K562 (cell line): ENCODE data around the gene SYCN. TPM values are rescaled to one million over a fixed set of nuclear protein-coding genes. Genes with fewer than 3 reads are reported as not detected.

Experiments used
- ATAC-seq: fragments of 200-7000 bp; cut with Tn5 transposase; 3 replicates; pipeline ENCODE4 v1.9.1; 2020; ENCODE audit warnings: moderate library complexity
- BruUV-seq: library from RNA; stranded (reverse); fragments of 400-500 nt; replicated peaks from 2 replicates; lab custom pipeline; 2021; lab: Mats Ljungman, UMichigan
- CTCF ChIA-PET: fragments of 300-600 bp; formaldehyde crosslinking; extraction: SDS; loops from one replicate; lab custom pipeline; 2021; ENCODE audit warnings: low intra/inter-chr PET ratio; lab: Yijun Ruan, JAX
- POLR2A ChIA-PET: fragments of 300-600, 350-650 bp; sonication (Branson Sonifier 250); formaldehyde crosslinking; extraction: SDS; loops from one replicate; lab custom pipeline; 2021; ENCODE audit warnings: antibody characterized with exemption, inconsistent platforms; lab: Yijun Ruan, JAX
- DNase-seq, 4 experiments: peaks; one replicate each; pipeline versions ENCODE4 v3.0.0 to v3.0.0-alpha.2; 2011 to 2018; ENCODE audit warnings: low spot score in 3 of 4, mixed read lengths in 3 of 4; ENCODE audit errors: extremely low read depth in 1 of 4
- FAIRE-seq: peaks from 2 replicates; lab custom pipeline; 2011; peaks lifted over from hg19 to GRCh38; lab: Jason Lieb, UNC
- H2AFZ ChIP-seq: 2 replicates; pipeline ENCODE4 v1.6.0; 2011; ENCODE audit warnings: low read depth, low read length, control low read depth, inconsistent platforms
- H3K27ac ChIP-seq: fragments of 200-600 bp; 3 replicates; pipeline ENCODE4 v1.8.0; 2011; ENCODE audit warnings: low read depth, mild to moderate bottlenecking, control low read depth, inconsistent platforms, low read length, moderate library complexity, mixed read lengths; ENCODE audit errors: extremely low read depth
- H3K27me3 ChIP-seq, 2 experiments: fragments of 300-600 bp in 1 of 2; 2 replicates in 1 of 2; 3 replicates in 1 of 2; pipeline versions ENCODE4 v1.6.0 to v1.8.0; 2011; ENCODE audit warnings: inconsistent platforms in 2 of 2, low read length in 2 of 2, mild to moderate bottlenecking in 1 of 2, mixed read lengths in 1 of 2, moderate library complexity in 1 of 2; ENCODE audit not compliant: control insufficient read depth in 2 of 2, insufficient read depth in 2 of 2
- H3K36me3 ChIP-seq: fragments of 300-600 bp; 3 replicates; pipeline ENCODE4 v1.8.0; 2011; ENCODE audit warnings: mild to moderate bottlenecking, low read length, inconsistent platforms; ENCODE audit not compliant: control insufficient read depth, insufficient read depth
- H3K4me1 ChIP-seq, 2 experiments: fragments of 200-600 bp in 1 of 2; replicated peaks in 1 of 2; 2 replicates in 1 of 2; 3 replicates in 1 of 2; pipeline versions ENCODE4 v1.5.1 to v1.8.0; 2011; ENCODE audit warnings: inconsistent platforms in 2 of 2, low read length in 2 of 2, mild to moderate bottlenecking in 1 of 2, mixed read lengths in 1 of 2, moderate library complexity in 1 of 2; ENCODE audit not compliant: control insufficient read depth in 2 of 2, insufficient read depth in 2 of 2
- H3K4me2 ChIP-seq: 2 replicates; pipeline ENCODE4 v1.6.1; 2011; ENCODE audit warnings: low read length, control low read depth, inconsistent platforms, mixed read lengths; ENCODE audit not compliant: insufficient read depth
- H3K4me3 ChIP-seq: fragments of 200-600 bp; sonication (generic), shearing (Covaris generic); 2 replicates; pipeline ENCODE4 v1.5.1; 2016; ENCODE audit warnings: control low read depth, inconsistent platforms
- H3K79me2 ChIP-seq: fragments of 200-600 bp; 3 replicates; pipeline ENCODE4 v1.8.0; 2011; ENCODE audit warnings: low read length, inconsistent platforms; ENCODE audit not compliant: control insufficient read depth, insufficient read depth
- H3K9ac ChIP-seq, 2 experiments: 2 replicates each; pipeline versions ENCODE4 v1.6.0 to v1.6.1; 2011; ENCODE audit warnings: low read depth in 2 of 2, low read length in 2 of 2, control low read depth in 1 of 2, inconsistent platforms in 1 of 2, mild to moderate bottlenecking in 1 of 2, mixed read lengths in 1 of 2; ENCODE audit not compliant: insufficient read depth in 1 of 2
- H3K9me1 ChIP-seq: one replicate; pipeline ENCODE4 v1.6.0; 2011; ENCODE audit warnings: inconsistent platforms, mild to moderate bottlenecking, low read length, moderate library complexity; ENCODE audit not compliant: control insufficient read depth, insufficient read depth
- H3K9me3 ChIP-seq: replicated peaks from 2 replicates; pipeline ENCODE4 v1.5.1; 2011; ENCODE audit warnings: low read depth, low read length, inconsistent platforms; ENCODE audit not compliant: control insufficient read depth, insufficient read depth
- H4K20me1 ChIP-seq: replicated peaks from 2 replicates; pipeline ENCODE4 v1.6.1; 2011; ENCODE audit warnings: low read length, inconsistent platforms, mixed read lengths; ENCODE audit not compliant: control insufficient read depth, insufficient read depth
- ATF7 ChIP-seq: fragments of 450-650 bp; IDR thresholded peaks from 2 replicates; pipeline ENCODE4 v1.7.1; 2014; ENCODE audit warnings: mild to moderate bottlenecking, moderate library complexity
- C11orf30 ChIP-seq: fragments of 450-650 bp; IDR thresholded peaks from 2 replicates; pipeline ENCODE4 v1.6.1; 2016; ENCODE audit warnings: low read depth, mild to moderate bottlenecking
- CBFA2T2 ChIP-seq: fragments of 450-650 bp; conservative IDR thresholded peaks from 2 replicates; pipeline ENCODE4 v1.6.1; 2017; ENCODE audit warnings: mild to moderate bottlenecking
- CEBPZ ChIP-seq: fragments of 150-350 bp; IDR thresholded peaks from 2 replicates; pipeline ENCODE4 v1.6.1; 2014; ENCODE audit warnings: low read depth, mild to moderate bottlenecking, low read length, borderline replicate concordance
- CHAMP1 ChIP-seq: fragments of 450-650 bp; IDR thresholded peaks from 2 replicates; pipeline ENCODE4 v1.6.1; 2016; ENCODE audit warnings: mild to moderate bottlenecking
- ERF ChIP-seq: fragments of 450-650 bp; formaldehyde crosslinking; IDR thresholded peaks from 2 replicates; pipeline ENCODE4 v1.4.0; 2020; ENCODE audit warnings: mild to moderate bottlenecking, mixed read lengths
- NFE2L1 ChIP-seq: fragments of 450-650 bp; IDR thresholded peaks from 2 replicates; pipeline ENCODE4 v1.6.1; 2016; ENCODE audit warnings: missing genetic modification characterization, low read depth, mild to moderate bottlenecking, missing compliant biosample characterization, moderate library complexity, borderline replicate concordance
- RCOR1 ChIP-seq, 2 experiments: IDR thresholded peaks; 2 replicates each; pipeline ENCODE4 v1.6.1; 2012; ENCODE audit warnings: low read depth in 2 of 2, low read length in 2 of 2, borderline replicate concordance in 1 of 2, improper control_type of control experiment in 1 of 2
- ZNF347 ChIP-seq: fragments of 450-650 bp; formaldehyde crosslinking; IDR thresholded peaks from 2 replicates; pipeline ENCODE4 v1.4.0; 2020; ENCODE audit warnings: low read depth, mild to moderate bottlenecking, moderate library complexity
- ZNF609 ChIP-seq: sonication (generic); formaldehyde crosslinking; IDR thresholded peaks from 2 replicates; pipeline ENCODE4 v1.8.1; 2023; ENCODE audit warnings: missing genetic modification reagents, mild to moderate bottlenecking, borderline replicate concordance
- WGBS: fragments of 100-300 bp; shearing (Covaris generic); methylation state at CpG from one replicate; pipeline ENCODE4 v1.1.6; 2016; ENCODE audit warnings: low coverage, mixed read lengths; ENCODE audit not compliant: insufficient coverage; ENCODE audit errors: missing lambda C conversion rate; 5-methylcytosine and 5-hydroxymethylcytosine counted together
- in situ Hi-C: fragments of 300-500 bp; cut with MboI; formaldehyde crosslinking; loops from 4 replicates; pipeline ENCODE4 v1.15.0; 2018; ENCODE audit warnings: inconsistent platforms, mixed read lengths
- intact Hi-C: fragments of 100-400 bp; cut with micrococcal nuclease; formaldehyde crosslinking; loops from 2 replicates; pipeline ENCODE4 v1.14.2; 2022
- polyA plus RNA-seq, 8 experiments: library from polyadenylated mRNA; depleted of rRNA in 4 of 8; stranded (reverse) in 5 of 8; unstranded in 3 of 8; fragments of >200 nt; fragmentation: Nextera tagmentation in 2 of 8; fragmentation: Illumina TruSeq in 1 of 8; extraction: Ambion mirVana in 2 of 8; extraction: Trizol in 1 of 8; gene quantifications; 2 replicates each; pipeline versions ENCODE4 v1.2.1 to v1.2.3, GENCODE V29; 2011 to 2014; ENCODE audit warnings: inconsistent platforms in 1 of 8, missing spikeins in 1 of 8
- total RNA-seq, 7 experiments: library from RNA; depleted of rRNA in 6 of 7; stranded (reverse); fragments of >200 nt in 6 of 7; fragmentation: Illumina TruSeq in 2 of 7; extraction: Trizol in 2 of 7; gene quantifications; 2 replicates each; pipeline versions ENCODE4 v1.2.1 to v1.2.3, GENCODE V29; 2011 to 2021; ENCODE audit warnings: low replicate concordance in 1 of 7

SYCN gene
- total and polyA plus RNA-seq, 9 of the 15 experiments (the other 6 are each of a cell fraction or from before 2014, with no cell fraction given): not detected

- BruUV-seq: no TSS peak
- DNase-seq: no peak
- ATAC-seq: no peak
- Histone ChIP-seq H4K20me1 (no peaks in the 10 kb centered on the region; the same call in 1 of the 2 replicates), H3K9me1 (no peaks in the 10 kb centered on the region), H3K4me1 (peaks cover 0 to 33% of the 10 kb centered on the region in 2 experiments; a peak in 2 of 5 replicates), H3K27ac (no peak overlapping the region), H3K4me2 (no peak overlapping the region), H3K9me3 (no peaks in the 10 kb centered on the region), H3K9ac (no peak overlapping the region; a peak in 1 of 4 replicates), H3K27me3 (no peaks in the 10 kb centered on the region), H2AFZ (no peak overlapping the region), H3K36me3 (peaks cover 49% of the 10 kb centered on the region; the same call in 1 of the 3 replicates), H3K4me3 (no peak overlapping the region), H3K79me2 (no peaks in the 10 kb centered on the region)
- in situ Hi-C loops: no loop called here
- CTCF ChIA-PET: no interaction called here
- WGBS: 88% methylated on average over 21 of the region's 45 CpGs
- intact Hi-C loops: no loop called here
- FAIRE-seq: no peak
- POLR2A ChIA-PET: interaction anchor here (0.6 kb wide), 1 partner anchor 10 kb away, joined by 3 read pairs; no protein-coding TSS in a partner anchor
- no peak for TF ChIP-seq ERF (CRISPR knock-in tag)
- TF ChIP-seq NFE2L1 (tag): no peak
- no peak for TF ChIP-seq ZNF347
- TF ChIP-seq ATF7: no peak
- TF ChIP-seq CHAMP1: no peak
- no peak for TF ChIP-seq CBFA2T2
- TF ChIP-seq C11orf30: no peak
- TF ChIP-seq RCOR1 (IDR thresholded peaks at IDR 0.05; ENCODE audit: borderline replicate concordance in 1 of 2, low read depth in 2 of 2, low read length in 2 of 2): no peak
- TF ChIP-seq CEBPZ: no peak
- no peak for TF ChIP-seq ZNF609
Observed at GRCh38 chr19:39172700-39173501, 31.2 kb downstream of the SYCN start.
